Activated T-cell treated with anti-CD3 and anti-CD28 coated beads, Interleukin-2, amount 50 U/mL, for 72 hours (primary cell): ENCODE results near the gene GALNT1. TPM values are rescaled to one million over a fixed set of nuclear protein-coding genes. Genes with fewer than 3 reads are reported as not detected.
A peak's percentile ranks its signal among the peaks of the same experiment; 100 is the strongest.

Experiments
- ATAC-seq, 2 donors: fragments of 150-1000 bp; cut with Tn5 transposase; replicated peaks in 1 of 2; 2 replicates each; pipeline ENCODE4 v1.10.0; 2021; ENCODE audit warnings: moderate library complexity in 2 of 2, mild to moderate bottlenecking in 1 of 2
- DNase-seq, 2 donors: peaks; one replicate each; pipeline ENCODE4 v3.0.0; 2021 to 2022; ENCODE audit warnings: mixed read lengths in 1 of 2
- H3K27ac Mint-ChIP-seq: one replicate; pipeline ENCODE4 v1.8.0; 2022; ENCODE audit warnings: mild to moderate bottlenecking, moderate library complexity, mixed read lengths
- H3K27me3 Mint-ChIP-seq: one replicate; pipeline ENCODE4 v1.8.0; 2022; ENCODE audit warnings: low read depth, mixed read lengths
- H3K36me3 Mint-ChIP-seq, 2 donors: one replicate each; pipeline ENCODE4 v1.8.0; 2022; ENCODE audit warnings: mixed read lengths in 2 of 2, mild to moderate bottlenecking in 1 of 2; ENCODE audit not compliant: insufficient read depth in 2 of 2
- H3K4me1 Mint-ChIP-seq: one replicate; pipeline ENCODE4 v1.8.0; 2022; ENCODE audit warnings: low read depth, mixed read lengths
- H3K4me3 Mint-ChIP-seq, 2 donors: one replicate each; pipeline ENCODE4 v1.8.0; 2022; ENCODE audit warnings: mild to moderate bottlenecking in 2 of 2, mixed read lengths in 2 of 2, moderate library complexity in 2 of 2
- H3K9me3 Mint-ChIP-seq, 2 donors: one replicate each; pipeline ENCODE4 v1.8.0; 2022; ENCODE audit warnings: mixed read lengths in 2 of 2
- total RNA-seq, 2 donors: library from RNA; stranded (reverse); gene quantifications; one replicate each; pipeline ENCODE4 v1.2.3, GENCODE V29; 2022

GALNT1 gene
- total RNA-seq, 2 donors from 2014 or later, result 43.6 to 45.6 TPM

GRCh38 chr18:35672897-35673296 lies 91.4 kb downstream of the GALNT1 start:
- no peak for DNase-seq
- Mint-ChIP-seq H3K4me3 (no peak overlapping the region), H3K9me3 (no peaks in the 10 kb centered on the region)

GRCh38 chr18:35673682-35674081 lies 92.1 kb downstream of the GALNT1 start:
- Mint-ChIP-seq H3K36me3 (no peaks in the 10 kb centered on the region), H3K9me3 (no peaks in the 10 kb centered on the region), H3K27ac (no peak overlapping the region), H3K27me3 (no peaks in the 10 kb centered on the region), H3K4me1 (no peaks in the 10 kb centered on the region), H3K4me3 (no peak overlapping the region)
- no peak for ATAC-seq
- no peak for DNase-seq

More at GRCh38 chr18:35672897-35673296, 91.4 kb downstream of the GALNT1 start:
- H3K36me3 Mint-ChIP-seq, result no peaks in the 10 kb centered on the region
- ATAC-seq, result no peak
- no peaks in the 10 kb centered on the region for H3K4me1 Mint-ChIP-seq
- H3K27ac Mint-ChIP-seq, result no peak overlapping the region
- H3K27me3 Mint-ChIP-seq, result no peaks in the 10 kb centered on the region

- Mint-ChIP-seq H3K9me3 (no peaks in the 10 kb centered on the region), H3K4me3 (no peak overlapping the region), H3K4me1 (no peaks in the 10 kb centered on the region), H3K27me3 (no peaks in the 10 kb centered on the region), H3K27ac (no peak overlapping the region), H3K36me3 (peaks cover 4 to 7% of the 10 kb centered on the region in 2 donors)
- DNase-seq (no peak), ATAC-seq (no peak)
These were observed 98.6 kb downstream of the GALNT1 start for GRCh38 chr18:35680139-35680551.

- H3K9me3 Mint-ChIP-seq, result no peaks in the 10 kb centered on the region
- no peak overlapping the region for H3K4me3 Mint-ChIP-seq
- no peak overlapping the region for H3K27ac Mint-ChIP-seq
- no peaks in the 10 kb centered on the region for H3K27me3 Mint-ChIP-seq
- no peak for DNase-seq
- no peaks in the 10 kb centered on the region for H3K4me1 Mint-ChIP-seq
- peaks cover 4 to 7% of the 10 kb centered on the region in 2 donors for H3K36me3 Mint-ChIP-seq
- no peak for ATAC-seq
These were observed 100.8 kb downstream of the GALNT1 start for GRCh38 chr18:35682281-35682867.

- Mint-ChIP-seq H3K36me3 (peaks cover 4 to 7% of the 10 kb centered on the region in 2 donors), H3K4me3 (no peak overlapping the region), H3K4me1 (no peaks in the 10 kb centered on the region), H3K27me3 (no peaks in the 10 kb centered on the region), H3K27ac (no peak overlapping the region), H3K9me3 (no peaks in the 10 kb centered on the region)
- DNase-seq (no peak), ATAC-seq (no peak)
These were observed 101.5 kb downstream of the GALNT1 start for GRCh38 chr18:35683021-35683420.

GRCh38 chr18:35688757-35689156 lies 107.2 kb downstream of the GALNT1 start:
- Mint-ChIP-seq H3K4me1 (no peaks in the 10 kb centered on the region), H3K9me3 (no peaks in the 10 kb centered on the region), H3K27ac (no peak overlapping the region), H3K4me3 (no peak overlapping the region), H3K27me3 (no peaks in the 10 kb centered on the region), H3K36me3 (peaks cover 2 to 3% of the 10 kb centered on the region in 2 donors)
- DNase-seq (no peak), ATAC-seq (no peak)

GRCh38 chr18:35689728-35690127 lies 108.2 kb downstream of the GALNT1 start:
- Mint-ChIP-seq H3K27me3 (no peaks in the 10 kb centered on the region), H3K9me3 (no peaks in the 10 kb centered on the region), H3K27ac (no peak overlapping the region), H3K4me3 (no peak overlapping the region), H3K36me3 (no peaks in the 10 kb centered on the region), H3K4me1 (no peaks in the 10 kb centered on the region)
- DNase-seq (no peak), ATAC-seq (no peak)

GRCh38 chr18:35691625-35692024 lies 110.1 kb downstream of the GALNT1 start:
- H3K9me3 Mint-ChIP-seq, result no peaks in the 10 kb centered on the region
- no peaks in the 10 kb centered on the region for H3K36me3 Mint-ChIP-seq
- DNase-seq (no peak), ATAC-seq (no peak)
- no peak overlapping the region for H3K4me3 Mint-ChIP-seq
- H3K4me1 Mint-ChIP-seq, result no peaks in the 10 kb centered on the region
- H3K27ac Mint-ChIP-seq, result no peak overlapping the region
- H3K27me3 Mint-ChIP-seq, result no peaks in the 10 kb centered on the region

GRCh38 chr18:35692866-35693265 lies 111.3 kb downstream of the GALNT1 start:
- H3K4me1 Mint-ChIP-seq, result no peaks in the 10 kb centered on the region

GRCh38 chr18:35693829-35694228 lies 112.3 kb downstream of the GALNT1 start:
- no peaks in the 10 kb centered on the region for H3K4me1 Mint-ChIP-seq
- H3K9me3 Mint-ChIP-seq, result no peaks in the 10 kb centered on the region
- no peaks in the 10 kb centered on the region for H3K27me3 Mint-ChIP-seq
- ATAC-seq, result no peak
- DNase-seq, result no peak
- no peak overlapping the region for H3K4me3 Mint-ChIP-seq
- no peaks in the 10 kb centered on the region for H3K36me3 Mint-ChIP-seq
- H3K27ac Mint-ChIP-seq, result no peak overlapping the region

More at GRCh38 chr18:35692866-35693265, 111.3 kb downstream of the GALNT1 start:
- H3K36me3 Mint-ChIP-seq, result no peaks in the 10 kb centered on the region
- ATAC-seq, result peak; percentile 91 to 97
- H3K27me3 Mint-ChIP-seq, result no peaks in the 10 kb centered on the region
- H3K9me3 Mint-ChIP-seq, result no peaks in the 10 kb centered on the region
- H3K27ac Mint-ChIP-seq, result no peak overlapping the region
- no peak overlapping the region for H3K4me3 Mint-ChIP-seq
- DNase-seq, result no peak

- no peak overlapping the region for H3K27ac Mint-ChIP-seq
- H3K4me3 Mint-ChIP-seq, result no peak overlapping the region
- H3K4me1 Mint-ChIP-seq, result no peaks in the 10 kb centered on the region
- H3K27me3 Mint-ChIP-seq, result no peaks in the 10 kb centered on the region
- ATAC-seq (peak in 1 of 2 donors; percentile 18), DNase-seq (no peak)
- no peaks in the 10 kb centered on the region for H3K9me3 Mint-ChIP-seq
- H3K36me3 Mint-ChIP-seq, result no peaks in the 10 kb centered on the region
These were observed 113.3 kb downstream of the GALNT1 start for GRCh38 chr18:35694808-35695207.

- no peak for DNase-seq
- no peaks in the 10 kb centered on the region for H3K36me3 Mint-ChIP-seq
- no peak for ATAC-seq
- H3K9me3 Mint-ChIP-seq, result no peaks in the 10 kb centered on the region
- no peak overlapping the region for H3K4me3 Mint-ChIP-seq
- H3K27ac Mint-ChIP-seq, result no peak overlapping the region
- H3K4me1 Mint-ChIP-seq, result no peaks in the 10 kb centered on the region
- H3K27me3 Mint-ChIP-seq, result no peaks in the 10 kb centered on the region
These were observed 113.8 kb downstream of the GALNT1 start for GRCh38 chr18:35695384-35695783.

- H3K4me3 Mint-ChIP-seq, result no peak overlapping the region
- no peak for ATAC-seq
These were observed 114.3 kb downstream of the GALNT1 start for GRCh38 chr18:35695803-35696202.

GRCh38 chr18:35696307-35696706 lies 114.8 kb downstream of the GALNT1 start:
- no peak overlapping the region for H3K4me3 Mint-ChIP-seq
- H3K27ac Mint-ChIP-seq, result no peak overlapping the region
- no peaks in the 10 kb centered on the region for H3K9me3 Mint-ChIP-seq
- ATAC-seq, result no peak
- DNase-seq, result no peak
- no peaks in the 10 kb centered on the region for H3K4me1 Mint-ChIP-seq
- no peaks in the 10 kb centered on the region for H3K27me3 Mint-ChIP-seq
- H3K36me3 Mint-ChIP-seq, result no peaks in the 10 kb centered on the region

More at GRCh38 chr18:35695803-35696202, 114.3 kb downstream of the GALNT1 start:
- Mint-ChIP-seq H3K9me3 (no peaks in the 10 kb centered on the region), H3K27me3 (no peaks in the 10 kb centered on the region), H3K27ac (no peak overlapping the region), H3K36me3 (no peaks in the 10 kb centered on the region), H3K4me1 (no peaks in the 10 kb centered on the region)
- no peak for DNase-seq
